ENCODE measurements around the gene FERMT1.
"Not testable (repeated sequence)": the region's sequence is repeated elsewhere in the genome, so short reads cannot be mapped to it uniquely, and the experiment has no call there.

FERMT1 gene

DNA sequence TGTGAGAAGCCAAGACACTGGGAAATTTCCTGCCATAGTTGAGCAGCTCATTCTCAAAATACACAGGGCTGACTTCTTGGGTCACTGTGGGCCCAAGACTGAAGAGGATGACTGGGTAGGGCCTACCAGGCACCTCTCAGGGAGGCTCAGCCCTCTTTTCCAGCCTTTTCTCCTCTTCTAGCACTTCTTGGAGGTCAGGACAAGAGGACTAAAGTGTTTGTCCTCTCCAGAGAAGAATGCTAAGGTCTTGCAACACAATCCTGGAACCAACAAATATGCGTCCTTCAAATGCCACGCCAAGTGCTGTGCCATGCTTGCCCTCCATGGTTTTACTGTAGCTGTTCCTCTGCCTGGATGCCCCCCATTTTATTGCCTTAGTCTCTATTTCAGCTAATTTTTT, 65.7 kb downstream of the FERMT1 start:
- ATAC-seq (ENCODE audit: low read depth) (no peak), DNase-seq (ENCODE audit: low spot score) (no peak)
- H3K27ac ChIP-seq (ENCODE audit: poor library complexity, severe bottlenecking), result no peak overlapping the region
- H3K4me3 ChIP-seq (ENCODE audit: severe bottlenecking), result no peak overlapping the region
- H3K9me3 ChIP-seq (ENCODE audit: severe bottlenecking), result no peaks in the 10 kb centered on the region
- TF ChIP-seq, protein P1, sequence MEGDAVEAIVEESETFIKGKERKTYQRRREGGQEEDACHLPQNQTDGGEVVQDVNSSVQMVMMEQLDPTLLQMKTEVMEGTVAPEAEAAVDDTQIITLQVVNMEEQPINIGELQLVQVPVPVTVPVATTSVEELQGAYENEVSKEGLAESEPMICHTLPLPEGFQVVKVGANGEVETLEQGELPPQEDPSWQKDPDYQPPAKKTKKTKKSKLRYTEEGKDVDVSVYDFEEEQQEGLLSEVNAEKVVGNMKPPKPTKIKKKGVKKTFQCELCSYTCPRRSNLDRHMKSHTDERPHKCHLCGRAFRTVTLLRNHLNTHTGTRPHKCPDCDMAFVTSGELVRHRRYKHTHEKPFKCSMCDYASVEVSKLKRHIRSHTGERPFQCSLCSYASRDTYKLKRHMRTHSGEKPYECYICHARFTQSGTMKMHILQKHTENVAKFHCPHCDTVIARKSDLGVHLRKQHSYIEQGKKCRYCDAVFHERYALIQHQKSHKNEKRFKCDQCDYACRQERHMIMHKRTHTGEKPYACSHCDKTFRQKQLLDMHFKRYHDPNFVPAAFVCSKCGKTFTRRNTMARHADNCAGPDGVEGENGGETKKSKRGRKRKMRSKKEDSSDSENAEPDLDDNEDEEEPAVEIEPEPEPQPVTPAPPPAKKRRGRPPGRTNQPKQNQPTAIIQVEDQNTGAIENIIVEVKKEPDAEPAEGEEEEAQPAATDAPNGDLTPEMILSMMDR (IDR thresholded peaks at IDR 0.05; ENCODE audit: poor library complexity, severe bottlenecking), result no peak
- peaks cover 15% of the 10 kb centered on the region for H3K4me1 ChIP-seq (ENCODE audit: insufficient read depth, poor library complexity, severe bottlenecking)
- H3K36me3 ChIP-seq (ENCODE audit: low read depth), result no peaks in the 10 kb centered on the region
- H3K27me3 ChIP-seq (ENCODE audit: insufficient read depth, poor library complexity, severe bottlenecking), result no peaks in the 10 kb centered on the region

DNA sequence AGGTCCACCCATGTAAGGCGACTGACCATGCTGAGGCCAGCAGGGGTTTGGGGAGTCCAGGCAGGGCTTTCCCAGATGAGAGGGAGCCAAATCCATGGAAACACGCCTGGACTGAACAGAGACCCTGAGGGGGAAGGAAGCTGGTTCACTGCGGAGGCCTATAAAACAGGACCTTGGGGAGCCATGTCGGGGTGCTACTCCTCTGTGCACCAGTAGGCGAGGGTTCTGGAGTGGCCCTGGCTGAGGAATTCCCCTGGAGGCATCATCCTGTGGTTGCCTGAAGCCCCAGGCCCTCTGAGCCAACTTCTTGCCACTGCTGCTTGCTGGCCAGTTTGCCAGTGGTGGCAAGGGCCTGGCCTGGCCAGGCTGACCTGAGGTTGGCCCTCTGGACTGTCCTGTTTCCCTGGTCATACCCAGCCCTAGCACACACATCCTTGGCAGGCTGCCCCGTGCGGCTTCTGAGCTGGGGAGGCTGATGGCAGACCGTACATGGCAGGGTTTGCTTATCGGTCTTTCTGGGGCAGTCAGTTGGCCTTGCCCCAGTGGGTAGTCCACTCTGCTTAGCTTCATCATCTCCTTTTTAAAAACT, 66.8 kb downstream of the FERMT1 start:
- DNase-seq (ENCODE audit: low spot score) (no peak), ATAC-seq (ENCODE audit: low read depth) (no peak)
- Histone ChIP-seq H3K36me3 (ENCODE audit: low read depth) (no peaks in the 10 kb centered on the region), H3K4me1 (ENCODE audit: insufficient read depth, poor library complexity, severe bottlenecking) (peaks cover 15% of the 10 kb centered on the region), H3K27ac (ENCODE audit: poor library complexity, severe bottlenecking) (no peak overlapping the region), H3K4me3 (ENCODE audit: severe bottlenecking) (no peak overlapping the region), H3K9me3 (ENCODE audit: severe bottlenecking) (no peaks in the 10 kb centered on the region), H3K27me3 (ENCODE audit: insufficient read depth, poor library complexity, severe bottlenecking) (no peaks in the 10 kb centered on the region)
- TF ChIP-seq, protein P1 (IDR thresholded peaks at IDR 0.05; ENCODE audit: poor library complexity, severe bottlenecking), result no peak

DNA sequence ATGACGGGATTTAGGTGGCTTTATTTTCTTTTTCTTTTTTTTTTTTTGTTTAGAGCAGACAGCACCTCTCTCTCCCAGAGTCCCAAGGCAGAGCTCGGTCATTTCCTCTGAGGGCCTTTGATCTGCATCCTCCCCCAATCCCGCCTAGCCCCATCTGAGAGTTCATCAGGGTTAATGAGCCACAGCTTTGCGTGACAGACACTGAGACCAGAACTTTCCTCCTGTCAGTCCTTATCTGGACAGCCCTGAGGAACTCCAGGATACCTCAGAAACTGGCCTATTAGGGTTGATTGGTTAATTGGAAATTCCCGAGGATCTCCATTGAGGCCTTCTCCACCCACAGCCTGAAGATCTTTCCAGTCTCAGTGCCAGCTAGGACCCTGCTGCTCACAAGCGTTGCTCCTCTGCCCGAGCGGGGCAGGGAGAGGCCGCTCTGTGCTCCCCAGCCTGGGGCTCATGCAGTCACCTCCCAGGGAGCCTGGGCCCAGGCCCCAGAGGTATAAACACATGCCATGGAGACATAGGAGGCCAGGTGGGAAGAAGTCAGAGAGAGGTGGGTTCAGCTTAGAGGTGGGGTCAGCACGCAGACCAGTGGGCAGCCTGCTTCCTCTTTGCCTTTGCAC, 67.6 kb downstream of the FERMT1 start:
- no peak overlapping the region for H3K4me3 ChIP-seq (ENCODE audit: severe bottlenecking)
- H3K27me3 ChIP-seq (ENCODE audit: insufficient read depth, poor library complexity, severe bottlenecking), result no peaks in the 10 kb centered on the region
- no peaks in the 10 kb centered on the region for H3K9me3 ChIP-seq (ENCODE audit: severe bottlenecking)
- TF ChIP-seq, protein P1 (IDR thresholded peaks at IDR 0.05; ENCODE audit: poor library complexity, severe bottlenecking), result no peak
- no peak for DNase-seq (ENCODE audit: low spot score)
- H3K4me1 ChIP-seq (ENCODE audit: insufficient read depth, poor library complexity, severe bottlenecking), result peaks cover 15% of the 10 kb centered on the region
- H3K36me3 ChIP-seq (ENCODE audit: low read depth), result no peaks in the 10 kb centered on the region
- ATAC-seq (ENCODE audit: low read depth), result no peak
- H3K27ac ChIP-seq (ENCODE audit: poor library complexity, severe bottlenecking), result peak overlapping the region; percentile 44

DNA sequence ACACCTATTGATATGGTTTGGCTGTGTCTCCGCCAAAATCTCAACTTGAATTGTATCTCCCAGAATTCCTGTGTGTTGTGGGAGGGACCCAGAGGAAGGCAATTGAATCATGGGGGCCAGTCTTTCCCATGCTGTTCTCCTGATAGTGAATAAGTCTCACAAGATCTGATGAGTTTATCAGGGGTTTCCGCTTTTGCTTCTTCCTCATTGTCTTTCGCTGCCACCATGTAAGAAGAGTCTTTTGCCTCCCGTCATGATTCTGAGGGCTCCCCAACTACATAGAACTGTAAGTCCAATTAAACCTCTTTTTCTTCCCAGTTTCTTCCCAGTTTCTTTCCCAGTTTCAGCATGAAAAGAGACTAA, 68.2 kb downstream of the FERMT1 start:
- H3K36me3 ChIP-seq (ENCODE audit: low read depth); H3K4me3 ChIP-seq (ENCODE audit: severe bottlenecking); DNase-seq (ENCODE audit: low spot score); H3K27me3 ChIP-seq (ENCODE audit: insufficient read depth, poor library complexity, severe bottlenecking); ATAC-seq (ENCODE audit: low read depth); H3K9me3 ChIP-seq (ENCODE audit: severe bottlenecking): not testable (repeated sequence)
- Histone ChIP-seq H3K27ac (ENCODE audit: poor library complexity, severe bottlenecking) (peak overlapping the region; percentile 44), H3K4me1 (ENCODE audit: insufficient read depth, poor library complexity, severe bottlenecking) (peaks cover 15% of the 10 kb centered on the region)

DNA sequence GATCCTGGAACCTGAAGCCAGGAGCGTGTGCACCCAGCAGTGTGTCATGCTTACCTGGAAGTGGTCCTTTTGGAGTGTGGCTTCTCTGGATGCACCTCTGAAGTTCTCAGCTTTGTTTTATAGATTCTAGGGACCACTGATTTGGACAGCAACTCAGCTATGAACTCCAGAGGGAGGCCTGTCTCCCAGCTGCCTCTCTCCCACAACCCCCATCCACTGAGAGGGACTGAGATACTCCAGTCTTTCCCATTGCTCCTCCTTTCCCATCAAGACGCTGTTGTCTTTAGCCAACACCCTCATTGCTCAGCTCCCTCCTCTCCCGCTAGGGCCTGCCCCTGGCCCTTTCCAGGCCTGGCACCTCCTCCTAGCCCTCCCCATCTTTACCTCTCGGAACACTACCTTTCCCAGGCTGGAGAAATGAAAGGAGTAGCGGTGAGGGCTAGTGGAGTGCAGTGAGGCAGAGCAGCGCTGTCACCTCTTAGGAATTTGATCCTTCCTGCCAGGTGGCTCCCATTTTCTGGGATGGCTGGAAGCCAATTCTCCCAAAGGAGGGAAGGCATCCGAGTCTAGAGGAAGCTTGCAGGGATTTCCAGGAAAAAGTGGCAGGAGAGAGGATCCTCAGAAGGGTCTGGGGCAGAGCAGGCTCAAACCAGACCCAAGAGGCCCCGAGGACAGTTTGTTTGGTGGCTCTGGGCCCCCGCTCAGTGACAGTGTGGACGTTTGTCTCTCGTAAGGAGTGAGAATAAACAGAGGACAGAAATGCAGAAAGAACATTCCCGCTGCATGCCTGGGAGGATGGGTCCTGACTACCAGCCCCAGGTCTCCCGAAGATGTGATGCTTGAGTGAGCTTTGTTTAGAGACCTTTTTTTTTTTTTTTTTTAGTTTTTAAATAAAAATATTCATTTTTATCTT, 68.8 kb downstream of the FERMT1 start, which contains the start of gene LRRN4:
Gene LRRN4 (minus strand): TSS at position 285 of the 913 bp plus-strand sequence. CDS start 1,261 bp downstream, outside the sequence.
- H3K4me1 ChIP-seq (ENCODE audit: insufficient read depth, poor library complexity, severe bottlenecking), result peaks cover 15% of the 10 kb centered on the region
- H3K4me3 ChIP-seq (ENCODE audit: severe bottlenecking), result no peak within 1 kb of the TSS
- ATAC-seq (ENCODE audit: low read depth) (peak; percentile 98), DNase-seq (ENCODE audit: low spot score) (peak; percentile 86)
- TF ChIP-seq, protein P1 (IDR thresholded peaks at IDR 0.05; ENCODE audit: poor library complexity, severe bottlenecking), result no peak
- H3K9me3 ChIP-seq (ENCODE audit: severe bottlenecking), result no peaks in the 10 kb centered on the region
- H3K27me3 ChIP-seq (ENCODE audit: insufficient read depth, poor library complexity, severe bottlenecking), result no peaks in the 10 kb centered on the region
- no peaks in the 10 kb centered on the region for H3K36me3 ChIP-seq (ENCODE audit: low read depth)
- peak within 1 kb of the TSS; percentile 44 for H3K27ac ChIP-seq (ENCODE audit: poor library complexity, severe bottlenecking)
